NCI-H345 (cell line): ENCODE results near the gene OR2T12.
"Not testable (repeated sequence)": the region's sequence is repeated elsewhere in the genome, so short reads cannot be mapped to it uniquely, and the experiment has no call there.

Source experiments
- DNase-seq: peaks from one replicate; lab custom pipeline; 2025; lab: John Stamatoyannopoulos, UW

The OR2T12 gene

GRCh38 chr1:248303324-248303723 is at the start of gene OR2T12:
Gene OR2T12 (minus strand): TSS chr1:248303424. CDS start chr1:248295578, 7,846 bp downstream.
- DNase-seq = no peak

- no peak for DNase-seq
Measured at GRCh38 chr1:248348475-248348874, 45.3 kb upstream of the OR2T12 start, which contains the start of gene OR14C36. Gene OR14C36 (plus strand): TSS chr1:248348775. CDS start chr1:248348775, 0 bp downstream.

GRCh38 chr1:248343451-248343850 is 40.2 kb upstream of the OR2T12 start:
- no peak for DNase-seq

- DNase-seq = no peak
Measured at GRCh38 chr1:248324468-248324867, 21.2 kb upstream of the OR2T12 start, which contains the start of gene OR2M7. Gene OR2M7 (minus strand): TSS chr1:248324568. CDS start chr1:248324568, 0 bp downstream.

GRCh38 chr1:248316796-248317195 is 13.6 kb upstream of the OR2T12 start:
- DNase-seq = no peak

- DNase-seq = not testable (repeated sequence)
Measured at GRCh38 chr1:248306740-248307139, 3.5 kb upstream of the OR2T12 start.

GRCh38 chr1:248306103-248306502 is 2.9 kb upstream of the OR2T12 start:
- DNase-seq = no peak

GRCh38 chr1:248305672-248306071 is 2.4 kb upstream of the OR2T12 start:
- not testable (repeated sequence) for DNase-seq

- DNase-seq = no peak
Measured at GRCh38 chr1:248288391-248288790, 14.8 kb downstream of the OR2T12 start.

- DNase-seq = no peak
Measured at GRCh38 chr1:248277876-248278275, 25.3 kb downstream of the OR2T12 start, which contains the start of gene OR2T33. Gene OR2T33 (minus strand): TSS chr1:248277976. CDS start chr1:248273814, 4,162 bp downstream.

GRCh38 chr1:248273225-248273624 is 30.0 kb downstream of the OR2T12 start:
- DNase-seq = not testable (repeated sequence)

- no peak for DNase-seq
Measured at GRCh38 chr1:248268178-248268577, 35.0 kb downstream of the OR2T12 start.

GRCh38 chr1:248259309-248259708 is 43.9 kb downstream of the OR2T12 start:
- not testable (repeated sequence) for DNase-seq

- DNase-seq = no peak
Measured at GRCh38 chr1:248243204-248243603, 60.0 kb downstream of the OR2T12 start.
